ENCODE measurements around the gene OR52I1. TPM values are rescaled to one million over a fixed set of nuclear protein-coding genes. Genes with fewer than 3 reads are reported as not detected.

OR52I1 gene
- total RNA-seq, 1 donor from 2014 or later, result not detected

GRCh38 chr11:4560467-4560866 lies 33.4 kb upstream of the OR52I1 start:
- no peak for DNase-seq (ENCODE audit: low read depth)
- H3K4me3 ChIP-seq (ENCODE audit: low read depth, low read length), result no peak overlapping the region
- TF ChIP-seq CTCF (conservative IDR thresholded peaks at IDR 0.05; ENCODE audit: low read depth, low read length), result no peak

- TF ChIP-seq CTCF (conservative IDR thresholded peaks at IDR 0.05; ENCODE audit: low read depth, low read length), result no peak
- no peak for DNase-seq (ENCODE audit: low read depth)
- H3K4me3 ChIP-seq (ENCODE audit: low read depth, low read length), result no peak overlapping the region
These were observed 28.5 kb upstream of the OR52I1 start for GRCh38 chr11:4565371-4565770.

- TF ChIP-seq CTCF (conservative IDR thresholded peaks at IDR 0.05; ENCODE audit: low read depth, low read length), result no peak
- DNase-seq (ENCODE audit: low read depth), result no peak
These were observed 24.8 kb upstream of the OR52I1 start for GRCh38 chr11:4569075-4569474.

GRCh38 chr11:4576880-4577279 lies 17.0 kb upstream of the OR52I1 start:
- TF ChIP-seq CTCF (conservative IDR thresholded peaks at IDR 0.05; ENCODE audit: low read depth, low read length), result no peak
- H3K4me3 ChIP-seq (ENCODE audit: low read depth, low read length), result no peak overlapping the region

More at GRCh38 chr11:4569075-4569474, 24.8 kb upstream of the OR52I1 start:
- no peak overlapping the region for H3K4me3 ChIP-seq (ENCODE audit: low read depth, low read length)

GRCh38 chr11:4577761-4578160 lies 16.1 kb upstream of the OR52I1 start:
- DNase-seq (ENCODE audit: low read depth), result no peak
- H3K4me3 ChIP-seq (ENCODE audit: low read depth, low read length), result no peak overlapping the region
- TF ChIP-seq CTCF (conservative IDR thresholded peaks at IDR 0.05; ENCODE audit: low read depth, low read length), result no peak

More at GRCh38 chr11:4576880-4577279, 17.0 kb upstream of the OR52I1 start:
- no peak for DNase-seq (ENCODE audit: low read depth)

- no peak overlapping the region for H3K4me3 ChIP-seq (ENCODE audit: low read depth, low read length)
- TF ChIP-seq CTCF (conservative IDR thresholded peaks at IDR 0.05; ENCODE audit: low read depth, low read length), result no peak
- DNase-seq (ENCODE audit: low read depth), result no peak
These were observed 15.2 kb upstream of the OR52I1 start for GRCh38 chr11:4578624-4579023.

GRCh38 chr11:4580124-4580523 lies 13.7 kb upstream of the OR52I1 start:
- no peak for TF ChIP-seq CTCF (conservative IDR thresholded peaks at IDR 0.05; ENCODE audit: low read depth, low read length)
- no peak for DNase-seq (ENCODE audit: low read depth)
- H3K4me3 ChIP-seq (ENCODE audit: low read depth, low read length), result no peak overlapping the region

Data from epithelial cell of proximal tubule (primary cell).